ENCODE results near the gene CCDC186.

Gene CCDC186

DNA sequence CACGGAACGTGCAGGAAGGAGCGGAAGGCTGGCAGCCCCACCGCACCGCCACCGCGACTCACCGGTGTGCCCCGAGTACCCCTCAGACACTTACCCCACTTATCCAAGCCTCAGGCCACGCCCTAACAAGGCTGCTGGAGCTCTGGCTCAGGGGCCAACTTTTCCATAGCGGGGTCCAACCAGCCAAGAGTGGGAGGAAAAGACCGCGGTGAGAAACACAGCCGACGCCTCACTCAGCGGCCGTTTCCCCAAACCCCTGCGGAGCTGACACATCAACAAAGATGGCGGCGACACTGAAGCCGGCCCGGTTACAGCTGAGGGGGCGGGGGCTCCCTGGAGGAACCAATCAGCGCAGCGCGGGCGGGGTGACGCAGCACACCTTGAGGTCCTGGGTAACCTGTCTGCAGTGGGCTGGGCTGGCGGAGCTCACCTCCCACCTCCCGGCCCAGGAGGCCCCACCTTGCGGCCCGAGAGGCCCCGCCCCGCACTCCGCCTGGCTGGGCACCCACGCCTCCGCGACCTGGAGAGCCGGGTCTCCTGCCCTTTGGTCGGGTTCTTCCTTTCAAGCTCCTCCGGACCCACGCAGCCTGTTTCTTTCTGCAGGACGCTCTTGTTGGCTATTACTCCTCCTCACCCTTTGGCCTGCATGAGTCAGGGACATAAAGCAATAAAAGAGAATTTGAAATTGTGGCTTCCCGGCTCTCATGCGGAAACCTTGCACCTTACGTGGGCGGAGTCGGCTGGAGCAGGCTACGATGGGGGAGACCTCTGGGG, at the start of gene CCDC186:
Gene CCDC186, minus strand, starts transcription at position 283 of the 774 bp plus-strand sequence. CDS start 10,935 bp downstream, outside the sequence.
- DNase-seq = peak; percentile 95

- no peak for DNase-seq
Measured at GRCh38 chr10:114223066-114223465, 49.1 kb upstream of the CCDC186 start.

DNA sequence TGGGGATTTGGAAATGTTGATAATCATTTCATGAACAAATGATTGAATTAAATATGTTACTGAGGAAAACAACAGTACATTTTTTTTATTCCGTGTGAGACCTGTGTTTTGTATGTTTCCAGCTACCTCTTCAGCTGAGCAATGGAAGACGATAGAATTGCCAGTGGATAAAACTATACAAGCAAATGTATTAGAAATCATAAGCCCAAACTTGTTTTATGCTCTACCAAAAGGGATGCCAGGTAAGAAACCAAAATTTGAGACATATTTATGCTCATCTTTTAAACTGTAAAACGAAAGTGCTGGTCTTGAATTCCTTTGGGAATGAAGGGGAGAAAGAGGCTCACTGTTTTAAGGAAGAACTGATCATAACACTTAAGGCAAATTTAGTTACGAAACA, 47.2 kb upstream of the CCDC186 start:
- no peak for DNase-seq

- no peak for DNase-seq
Measured at GRCh38 chr10:114220281-114220680, 46.3 kb upstream of the CCDC186 start.

DNA sequence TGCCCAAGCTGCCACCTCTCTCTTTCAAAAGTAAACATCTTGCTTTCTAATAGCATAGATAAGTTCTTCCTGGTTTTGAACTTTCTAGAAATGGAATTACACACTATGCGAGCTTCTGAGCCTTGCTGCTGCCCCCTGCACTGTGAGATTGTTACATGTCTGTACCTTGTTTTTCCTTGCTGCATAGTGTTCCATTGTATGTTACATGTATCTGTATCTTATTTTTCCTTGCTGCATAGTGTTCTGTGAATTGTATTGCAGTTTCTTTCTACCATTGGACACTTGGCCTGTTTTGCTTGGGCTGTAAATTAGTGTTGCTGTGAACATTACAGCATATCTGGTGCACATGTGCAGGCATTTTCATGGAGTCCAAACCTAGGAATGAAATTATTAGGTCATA, 41.0 kb upstream of the CCDC186 start:
- DNase-seq = no peak

DNA sequence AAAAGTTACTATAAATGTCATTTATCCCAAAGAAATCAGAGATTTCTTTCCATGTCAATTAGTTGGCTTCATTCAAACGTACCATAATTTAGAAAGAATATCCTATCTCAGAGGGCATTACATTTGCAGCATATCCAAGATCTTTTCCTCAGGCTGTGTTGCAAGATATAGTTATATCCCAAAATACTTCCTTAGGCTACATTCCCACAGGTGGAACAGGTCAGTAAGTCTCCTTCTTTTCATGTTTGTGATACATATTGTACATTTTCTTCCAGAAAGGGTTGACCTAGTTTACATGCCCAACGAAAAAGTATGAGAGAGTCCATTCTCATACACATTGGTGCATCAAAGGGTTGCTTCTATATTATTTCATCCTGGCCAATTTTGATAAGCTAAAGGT, 38.1 kb upstream of the CCDC186 start:
- DNase-seq = no peak

DNA sequence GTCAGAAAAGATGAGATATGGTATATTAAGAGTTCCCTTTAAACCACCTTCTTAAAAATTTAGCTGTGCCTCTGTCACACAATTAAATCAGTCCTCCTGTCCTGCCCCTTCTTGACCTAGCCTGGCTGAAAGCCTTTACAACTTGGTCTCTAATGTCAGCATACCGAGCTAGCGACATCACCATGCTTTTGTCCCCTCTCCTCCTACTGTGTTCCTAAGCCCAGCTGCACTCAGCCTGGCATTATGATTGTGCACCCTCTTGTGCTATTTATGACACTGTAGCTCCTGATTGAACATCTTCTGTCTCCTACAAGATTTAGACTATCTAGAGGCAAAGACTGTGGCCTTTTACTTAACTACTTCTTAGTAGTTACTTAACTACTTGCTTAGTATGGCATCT, 34.3 kb upstream of the CCDC186 start:
- peak; percentile 9 for DNase-seq

DNA sequence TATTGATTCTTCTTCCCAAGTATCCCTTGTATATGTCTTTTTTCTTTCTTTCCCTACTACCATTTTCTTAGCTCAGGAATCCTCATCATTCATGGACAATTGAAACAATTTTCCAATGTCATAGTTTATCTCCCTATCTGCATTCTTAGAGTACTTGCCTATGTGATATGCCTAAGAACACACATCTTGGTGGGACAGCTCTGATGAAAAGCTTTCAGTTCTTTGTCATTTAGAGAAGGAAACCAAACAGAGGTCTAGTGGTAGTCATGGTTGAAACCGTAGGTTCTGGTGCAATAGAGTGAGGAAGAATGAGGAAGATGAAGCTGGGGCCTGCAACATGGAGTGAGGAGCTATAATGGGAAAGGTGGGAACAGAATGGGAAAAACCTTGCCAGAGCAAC, 33.3 kb upstream of the CCDC186 start:
- DNase-seq = no peak

DNA sequence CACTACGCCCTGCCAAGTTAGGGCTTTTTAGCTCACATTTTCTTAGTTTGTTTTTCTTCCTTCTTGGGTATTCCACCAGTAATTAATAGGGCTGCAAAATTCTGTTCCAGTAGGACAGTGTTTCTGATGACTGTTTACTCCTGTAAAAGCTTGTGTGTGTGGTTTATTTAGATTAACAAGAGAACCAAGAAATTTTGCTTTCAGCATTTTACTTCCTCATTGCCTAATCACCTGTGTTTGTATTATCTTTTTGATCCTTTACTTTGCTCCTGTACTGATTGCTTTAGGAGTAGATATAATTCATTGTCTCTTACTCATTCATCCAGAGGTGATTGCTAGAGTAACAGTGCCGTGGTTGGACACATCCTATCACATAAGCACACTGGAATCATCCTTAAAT, 32.9 kb upstream of the CCDC186 start:
- DNase-seq = no peak

DNA sequence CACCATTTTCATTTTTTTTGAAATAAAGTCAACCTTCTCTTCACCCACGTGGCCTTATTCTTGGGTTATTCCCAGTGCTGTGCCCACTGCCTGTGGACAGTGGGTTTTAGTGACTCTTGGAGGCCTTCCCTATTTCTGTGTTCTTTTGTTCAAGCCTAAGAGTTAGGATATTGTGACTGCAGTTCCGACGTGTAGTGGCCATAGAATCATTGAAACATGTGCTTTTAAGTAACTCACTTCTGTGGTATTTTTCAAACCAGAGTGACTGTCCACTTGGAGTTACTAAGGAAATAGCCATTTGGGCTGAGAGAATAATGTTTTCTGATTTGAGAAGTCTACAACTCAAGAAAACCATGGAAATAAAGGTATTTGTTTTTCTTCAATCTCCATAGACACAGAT, 28.8 kb upstream of the CCDC186 start:
- DNase-seq = no peak

DNA sequence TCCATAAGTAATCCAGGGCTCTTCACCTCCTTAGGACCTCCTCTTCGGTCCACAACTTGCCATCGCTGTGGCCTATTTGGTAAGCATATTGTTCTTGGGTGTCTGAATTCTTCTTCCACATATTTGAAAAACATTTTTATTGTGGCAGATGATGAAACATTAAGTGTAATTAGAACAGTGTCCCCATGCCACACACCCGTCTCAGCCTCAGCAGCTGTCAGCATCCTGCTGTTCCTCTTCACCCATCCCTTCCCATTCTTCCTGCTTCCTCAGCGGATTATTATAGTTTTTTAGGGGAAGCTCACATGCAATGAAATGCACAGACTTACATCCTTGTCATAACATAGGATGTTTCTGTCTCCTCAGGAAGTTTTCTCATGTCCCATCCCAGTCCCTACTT, 25.2 kb upstream of the CCDC186 start:
- no peak for DNase-seq

DNA sequence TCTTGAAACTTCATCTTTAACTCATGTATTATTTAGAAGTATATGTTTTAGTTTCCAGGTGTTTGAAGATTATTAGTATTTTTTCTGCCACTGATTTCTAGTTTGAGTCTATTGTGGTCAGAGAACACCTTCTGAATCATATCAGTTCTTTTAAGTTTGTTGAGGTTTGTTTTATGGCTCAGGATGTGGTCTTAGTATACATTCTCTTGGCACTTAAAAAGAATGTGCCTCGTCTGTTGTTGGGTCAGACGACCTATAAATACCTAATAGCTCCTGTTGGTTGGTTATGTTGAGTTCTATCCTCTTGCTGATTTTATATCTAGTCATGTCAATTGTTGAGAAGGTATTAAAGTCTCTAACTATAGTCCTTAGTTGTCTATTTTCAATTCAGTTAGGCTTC, 21.1 kb upstream of the CCDC186 start:
- no peak for DNase-seq

GRCh38 chr10:114189700-114190099, 15.7 kb upstream of the CCDC186 start:
- no peak for DNase-seq

- no peak for DNase-seq
Measured at GRCh38 chr10:114188900-114189299, 14.9 kb upstream of the CCDC186 start.

DNA sequence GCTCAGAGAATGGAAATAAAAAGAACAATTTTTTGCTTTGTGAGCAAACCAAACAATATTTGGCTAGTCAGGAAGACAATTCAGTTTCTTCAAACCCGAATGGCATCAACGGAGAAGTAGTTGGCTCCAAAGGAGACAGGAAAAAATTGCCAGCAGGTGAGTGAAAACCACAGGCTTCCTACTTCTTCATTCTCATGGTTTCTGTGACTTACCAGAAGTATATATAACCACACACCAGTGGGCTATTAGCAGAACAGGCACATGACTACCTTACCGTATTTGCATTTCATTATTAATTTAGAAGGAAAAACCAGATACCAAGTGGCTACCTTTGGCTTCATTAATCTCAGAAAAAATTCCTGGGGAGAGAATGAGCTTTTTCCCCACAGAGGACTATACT, 14.0 kb upstream of the CCDC186 start:
- no peak for DNase-seq

DNA sequence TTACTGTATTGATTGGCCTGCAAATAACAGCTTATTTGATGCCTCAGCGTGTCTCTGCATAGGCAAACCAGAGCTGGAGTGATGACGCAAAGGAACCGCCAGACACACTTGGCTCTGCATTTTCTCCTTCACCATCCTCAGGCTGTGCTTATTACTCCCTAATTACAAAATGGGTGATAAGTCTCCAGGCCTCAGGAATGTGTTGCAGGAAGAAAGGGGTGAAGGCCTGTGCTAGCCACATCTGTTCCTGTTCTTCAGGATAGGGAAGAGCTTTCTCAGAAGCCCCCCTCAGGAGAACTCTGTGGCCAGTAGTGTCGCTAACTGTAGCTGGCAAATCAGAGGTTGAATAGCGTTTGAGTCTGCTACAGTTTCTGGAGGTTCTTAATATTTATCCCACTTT, 10.3 kb upstream of the CCDC186 start:
- DNase-seq = no peak

- no peak for DNase-seq
Measured at GRCh38 chr10:114183563-114183962, 9.6 kb upstream of the CCDC186 start.

GRCh38 chr10:114181971-114182370, 8.0 kb upstream of the CCDC186 start:
- no peak for DNase-seq

DNA sequence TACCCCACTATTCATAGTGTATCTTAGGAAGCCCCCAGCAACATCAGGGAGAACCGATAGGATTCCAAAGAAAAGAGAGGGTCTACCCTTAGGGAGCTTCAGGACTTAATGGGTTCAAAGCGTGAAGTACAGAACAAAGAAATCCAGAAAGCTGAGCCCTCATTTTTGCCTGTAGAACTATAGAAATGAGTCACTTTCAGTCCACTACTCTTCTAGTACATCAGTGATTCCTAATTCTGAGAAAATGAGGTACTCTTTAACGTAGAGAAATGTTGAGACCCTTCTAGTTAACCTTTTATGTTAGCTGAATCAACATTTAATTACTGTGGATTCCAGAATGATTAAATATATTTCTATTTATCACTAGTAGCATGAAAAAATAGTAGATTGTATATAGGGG, 6.9 kb upstream of the CCDC186 start:
- no peak for DNase-seq

- no peak for DNase-seq
Measured at GRCh38 chr10:114179747-114180146, 5.7 kb upstream of the CCDC186 start.

DNA sequence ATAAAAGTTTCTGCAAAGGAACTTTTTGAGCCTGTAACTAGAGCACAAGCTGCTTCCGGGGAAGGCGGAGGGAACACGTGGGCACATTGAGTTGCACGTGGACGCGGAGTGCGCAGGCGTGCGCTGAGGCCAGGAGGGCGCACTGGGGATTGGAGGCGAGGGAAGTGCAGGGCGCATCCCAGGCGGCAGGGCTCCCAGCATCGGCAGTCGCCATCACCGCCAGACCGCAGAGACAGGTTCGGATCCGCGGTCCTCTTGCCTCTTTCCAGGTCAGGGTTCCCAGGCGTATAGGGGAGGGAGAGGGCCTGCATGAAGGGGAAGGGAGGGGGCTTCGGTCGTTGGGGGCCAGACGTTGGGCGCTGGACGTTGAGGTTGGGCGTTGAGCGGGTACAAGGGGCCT, 5.1 kb upstream of the CCDC186 start, which contains the start of gene TDRD1:
Gene TDRD1, plus strand, starts transcription at position 206 of the 400 bp plus-strand sequence. CDS start 8,479 bp downstream, outside the sequence.
- no peak for DNase-seq

GRCh38 chr10:114176511-114176910, 2.5 kb upstream of the CCDC186 start:
- no peak for DNase-seq

- DNase-seq = no peak
Measured at GRCh38 chr10:114175667-114176066, 1.7 kb upstream of the CCDC186 start.

DNA sequence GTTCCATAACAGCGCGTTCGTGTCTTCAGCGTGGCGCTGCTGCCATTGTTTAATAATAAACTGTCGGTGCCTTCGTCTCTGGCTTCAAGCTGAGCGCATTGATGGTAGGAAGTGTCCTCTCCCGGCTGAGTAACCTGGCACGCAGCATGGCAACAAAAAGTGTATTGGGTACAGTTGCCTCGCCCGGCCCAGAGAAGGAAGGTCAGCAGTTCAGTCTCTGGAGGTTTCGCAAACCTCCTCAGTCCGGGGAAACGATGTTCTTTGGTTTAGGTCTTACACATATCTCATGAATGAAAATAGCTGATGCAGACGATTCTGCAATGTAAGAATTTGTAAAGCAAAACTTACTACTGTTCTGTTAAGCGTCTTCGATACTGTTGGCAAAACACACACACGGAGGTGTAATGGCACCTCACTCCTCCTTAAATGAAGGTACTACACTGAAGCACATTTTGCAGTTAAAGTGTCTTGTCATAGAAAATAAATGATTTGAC, 739 bp upstream of the CCDC186 start:
- DNase-seq = no peak

GRCh38 chr10:114173603-114173920, 441 bp downstream of the CCDC186 start:
- DNase-seq = no peak

Measured in retina (tissue), 1 donor.